Transverse colon (tissue), 4 donors: ENCODE data around the gene TTLL5. TPM values are rescaled to one million over a fixed set of nuclear protein-coding genes. Genes with fewer than 3 reads are reported as not detected.

Experiments
- DNase-seq: peaks from one replicate; pipeline ENCODE4 v3.0.0-alpha.2; 2019
- H3K27ac ChIP-seq, 4 donors: fragments of 200-600 bp; sonication (generic); 2 replicates each; pipeline ENCODE4 v1.5.1; 2016 to 2018; ENCODE audit warnings: inconsistent platforms in 4 of 4
- H3K27me3 ChIP-seq: fragments of 200-600 bp; sonication (generic); 2 replicates; pipeline ENCODE4 v1.5.1; 2017; ENCODE audit warnings: inconsistent platforms
- H3K36me3 ChIP-seq, 4 donors: fragments of 200-600 bp; sonication (generic); 2 replicates each; pipeline ENCODE4 v1.5.1; 2017 to 2019; ENCODE audit warnings: inconsistent platforms in 4 of 4
- H3K4me1 ChIP-seq, 4 donors: fragments of 200-600 bp; sonication (generic); 2 replicates each; pipeline ENCODE4 v1.5.1; 2017 to 2020; ENCODE audit warnings: inconsistent platforms in 4 of 4
- H3K4me3 ChIP-seq, 4 donors: fragments of 200-600 bp; sonication (generic); 1 replicate in 1 of 4; 2 replicates in 3 of 4; pipeline versions ENCODE4 v1.5.1 to v1.6.1; 2017 to 2019; ENCODE audit warnings: inconsistent platforms in 4 of 4
- H3K9me3 ChIP-seq, 2 donors: fragments of 200-600 bp; sonication (generic); 2 replicates each; pipeline ENCODE4 v1.5.1; 2017 to 2019; ENCODE audit warnings: inconsistent platforms in 2 of 2
- EP300 ChIP-seq: sonication (generic); formaldehyde crosslinking; IDR thresholded peaks from one replicate; pipeline ENCODE4 v1.6.1; 2017; ENCODE audit warnings: antibody characterized with exemption, low read depth
- POLR2A ChIP-seq: fragments of 450-650 bp; IDR thresholded peaks from one replicate; pipeline ENCODE4 v1.6.1; 2016; ENCODE audit warnings: antibody characterized with exemption, mild to moderate bottlenecking, moderate library complexity
- POLR2AphosphoS5 ChIP-seq, 3 donors: sonication (generic); formaldehyde crosslinking; IDR thresholded peaks; one replicate each; pipeline ENCODE4 v1.6.1; 2016; ENCODE audit warnings: antibody characterized with exemption in 3 of 3
- WGBS, 2 donors: methylation state at CpG; one replicate each; pipeline ENCODE4 v1.1.5; 2018; ENCODE audit warnings: low coverage in 1 of 2; 5-methylcytosine and 5-hydroxymethylcytosine counted together
- in situ Hi-C, 4 donors: fragments of 200-750 bp; cut with MboI; loops; one replicate each; pipeline versions ENCODE4 v1.15.0 to v1.15.1; 2017; ENCODE audit warnings: low sequenced_read_pairs in 3 of 4, low pct_ligation_motif_present in 1 of 4, low pct_unique_long_range_greater_than_20kb in 1 of 4
- intact Hi-C: fragments of 100-400 bp; cut with DNase I; formaldehyde crosslinking; loops from one replicate; pipeline ENCODE4 v1.15.1; 2023; ENCODE audit warnings: low total_unique reads
- total RNA-seq, 4 donors: library from RNA; depleted of rRNA; stranded (reverse); fragments of >200 nt; gene quantifications; one replicate each; pipeline ENCODE4 v1.1.0, GENCODE V29; 2016
- TF ChIP-seq, protein P1 (sequence below), 5 experiments: fragments of 200-600 bp in 3 of 5; fragments of 450-650 bp in 2 of 5; sonication (generic) in 3 of 5; IDR thresholded peaks; 1 replicate in 2 of 5; 2 replicates in 3 of 5; pipeline ENCODE4 v1.5.1; 2016 to 2017; ENCODE audit warnings: antibody characterized with exemption in 5 of 5, inconsistent platforms in 3 of 5, mild to moderate bottlenecking in 2 of 5, moderate library complexity in 1 of 5

TTLL5 gene
- total RNA-seq, 4 donors from 2014 or later: 16.1 to 264 (median 40.8) TPM

DNA sequence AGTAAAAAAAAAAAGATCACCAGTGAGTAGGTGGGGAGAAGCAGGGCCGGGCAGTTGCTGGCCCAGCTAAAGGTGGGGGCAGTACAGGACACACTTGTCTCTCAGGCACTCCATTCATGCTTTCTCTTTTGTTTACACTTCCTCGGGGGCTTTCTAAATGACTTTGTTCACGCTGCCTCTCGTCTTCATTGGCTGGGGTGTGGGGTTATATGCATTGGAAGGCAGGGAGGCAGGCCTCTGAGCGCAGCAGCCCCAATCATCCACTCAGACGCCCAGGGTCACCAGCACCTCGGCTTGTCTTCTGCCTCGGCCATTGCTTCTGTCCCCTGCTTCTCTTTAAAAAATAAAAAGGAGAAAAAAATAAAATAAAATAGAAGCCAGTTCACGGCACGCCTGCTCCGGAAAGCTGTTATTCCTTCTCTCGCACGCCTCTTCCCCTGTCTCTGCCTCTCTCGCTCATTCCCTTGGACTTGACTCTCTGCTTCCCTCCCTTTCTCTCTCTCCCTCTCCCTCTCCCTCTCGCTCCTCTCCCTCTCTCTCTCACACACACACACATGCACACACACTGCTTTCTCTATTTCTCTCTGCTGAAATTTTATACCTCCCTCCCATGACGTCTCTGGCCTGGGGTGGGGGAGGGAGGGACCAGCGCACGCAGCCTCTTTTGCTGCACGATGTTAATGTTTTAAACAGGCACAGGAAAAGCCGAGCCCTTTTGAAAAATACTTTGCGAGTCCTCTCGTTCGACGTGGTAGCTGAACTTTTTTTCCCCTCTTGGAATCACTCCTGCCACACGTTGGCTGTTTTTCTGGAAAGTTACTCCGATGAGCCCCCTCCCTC, 320.6 kb downstream of the TTLL5 start, which contains the start of gene TGFB3:
TGFB3 (minus strand) TSS at position 570 of the 840 bp plus-strand sequence. CDS start 1,102 bp downstream, outside the sequence.
- TF ChIP-seq POLR2A (peak; percentile 65), EP300 (no peak), POLR2AphosphoS5 (IDR thresholded peaks at IDR 0.05) (peak; percentile 65 to 71 (median 66))
- Histone ChIP-seq H3K36me3 (no peaks in the 10 kb centered on the region), H3K4me1 (peaks cover 14 to 64% (median 36%) of the 10 kb centered on the region in 4 donors), H3K9me3 (no peaks in the 10 kb centered on the region), H3K27ac (peak within 1 kb of the TSS; percentile 92 to 95 (median 92)), H3K4me3 (peak within 1 kb of the TSS; percentile 56 to 93 (median 70)), H3K27me3 (no peaks in the 10 kb centered on the region)
- DNase-seq: peak; percentile 71
- in situ Hi-C loops: loop anchor here (5.0 to 10.0 kb wide), 3 partner anchors 77 to 267 kb away; no protein-coding TSS in a partner anchor
- 1 to 6% methylated on average over 12 to 26 of the region's 26 CpGs for WGBS, 2 donors
- intact Hi-C loops: loop anchor here (2.0 to 5.0 kb wide), 2 partner anchors 74 to 269 kb away; no protein-coding TSS in a partner anchor

DNA sequence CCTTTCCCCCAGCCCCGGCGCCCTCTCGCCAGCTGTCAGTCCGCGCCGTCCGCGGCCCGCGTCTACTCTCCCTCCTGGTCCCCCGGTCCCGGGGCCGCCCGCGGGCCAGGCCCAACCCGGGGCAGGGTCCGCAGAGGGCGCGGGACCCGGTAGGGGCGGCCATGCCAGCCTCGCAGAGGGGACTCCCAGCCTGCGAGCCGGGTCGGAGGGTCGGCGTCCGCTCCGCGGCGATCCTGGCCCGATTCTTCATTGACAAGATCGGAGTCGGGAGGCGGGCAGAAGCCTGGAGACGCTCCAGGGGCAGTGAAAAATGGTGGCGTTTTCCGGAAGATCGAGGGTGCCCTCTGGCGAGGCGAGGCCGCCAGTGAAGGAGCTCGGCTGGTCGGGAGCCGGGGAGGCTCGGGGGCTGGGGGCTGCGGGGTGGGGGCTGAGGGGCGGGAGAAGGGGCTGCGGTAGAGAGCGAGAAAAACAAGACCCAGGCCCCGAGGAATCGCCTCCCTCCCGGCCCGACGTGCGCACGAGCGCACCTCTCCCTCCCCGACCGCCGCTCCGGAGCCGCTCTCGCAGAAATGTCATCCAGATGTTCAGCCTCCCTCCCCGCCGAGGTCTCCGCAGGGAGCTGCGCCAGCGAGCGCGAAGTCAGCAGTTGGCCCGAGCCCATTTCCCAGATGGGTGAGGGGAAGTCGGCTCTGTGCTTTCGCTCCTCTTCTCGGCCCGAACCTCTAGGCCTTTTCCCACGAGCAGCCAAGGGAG, 321.4 kb downstream of the TTLL5 start:
- in situ Hi-C loops: loop anchor here (5.0 to 10.0 kb wide), 3 partner anchors 78 to 268 kb away; no protein-coding TSS in a partner anchor
- H3K27me3 ChIP-seq: no peaks in the 10 kb centered on the region
- 0% methylated on average over 69 of the region's 77 CpGs; no CpG with 5 or more reads in 1 of the 2 donors for WGBS, 2 donors
- H3K27ac ChIP-seq: peak overlapping the region; percentile 92 to 95 (median 92)
- H3K4me1 ChIP-seq: peaks cover 14 to 61% (median 36%) of the 10 kb centered on the region in 4 donors
- DNase-seq: peak; percentile 84
- peak overlapping the region; percentile 56 to 93 (median 70) for H3K4me3 ChIP-seq
- intact Hi-C loops: loop anchor here (2.0 to 5.0 kb wide), 2 partner anchors 75 to 270 kb away; no protein-coding TSS in a partner anchor
- H3K9me3 ChIP-seq: no peaks in the 10 kb centered on the region
- TF ChIP-seq POLR2AphosphoS5 (IDR thresholded peaks at IDR 0.05): no peak
- TF ChIP-seq POLR2A: no peak
- TF ChIP-seq, protein P1, sequence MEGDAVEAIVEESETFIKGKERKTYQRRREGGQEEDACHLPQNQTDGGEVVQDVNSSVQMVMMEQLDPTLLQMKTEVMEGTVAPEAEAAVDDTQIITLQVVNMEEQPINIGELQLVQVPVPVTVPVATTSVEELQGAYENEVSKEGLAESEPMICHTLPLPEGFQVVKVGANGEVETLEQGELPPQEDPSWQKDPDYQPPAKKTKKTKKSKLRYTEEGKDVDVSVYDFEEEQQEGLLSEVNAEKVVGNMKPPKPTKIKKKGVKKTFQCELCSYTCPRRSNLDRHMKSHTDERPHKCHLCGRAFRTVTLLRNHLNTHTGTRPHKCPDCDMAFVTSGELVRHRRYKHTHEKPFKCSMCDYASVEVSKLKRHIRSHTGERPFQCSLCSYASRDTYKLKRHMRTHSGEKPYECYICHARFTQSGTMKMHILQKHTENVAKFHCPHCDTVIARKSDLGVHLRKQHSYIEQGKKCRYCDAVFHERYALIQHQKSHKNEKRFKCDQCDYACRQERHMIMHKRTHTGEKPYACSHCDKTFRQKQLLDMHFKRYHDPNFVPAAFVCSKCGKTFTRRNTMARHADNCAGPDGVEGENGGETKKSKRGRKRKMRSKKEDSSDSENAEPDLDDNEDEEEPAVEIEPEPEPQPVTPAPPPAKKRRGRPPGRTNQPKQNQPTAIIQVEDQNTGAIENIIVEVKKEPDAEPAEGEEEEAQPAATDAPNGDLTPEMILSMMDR (IDR thresholded peaks at IDR 0.05): peak; percentile 61 to 83 (median 67)
- no peak for TF ChIP-seq EP300
- H3K36me3 ChIP-seq: no peaks in the 10 kb centered on the region

DNA sequence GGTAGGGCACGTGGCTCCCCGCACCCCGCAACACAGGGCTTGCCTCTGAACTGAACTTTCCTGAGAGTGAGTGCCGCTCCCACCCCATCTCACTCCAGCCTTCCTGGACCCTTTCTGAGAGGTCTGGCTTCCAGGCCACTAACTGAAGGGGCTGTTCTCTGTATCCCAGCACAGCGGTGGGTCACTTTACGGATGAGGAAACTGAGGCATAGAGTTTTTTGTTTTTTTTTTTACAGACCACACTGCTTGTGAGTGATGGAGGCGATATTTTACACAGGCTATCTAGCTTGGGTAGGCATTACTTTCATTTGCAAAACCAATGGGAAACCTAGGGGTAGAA, 321.9 kb downstream of the TTLL5 start:
- TF ChIP-seq POLR2A (no peak), POLR2AphosphoS5 (IDR thresholded peaks at IDR 0.05) (no peak), EP300 (no peak)
- TF ChIP-seq, protein P1 (IDR thresholded peaks at IDR 0.05): no peak
- H3K36me3 ChIP-seq: no peaks in the 10 kb centered on the region
- H3K9me3 ChIP-seq: no peaks in the 10 kb centered on the region
- peak overlapping the region in 3 of 4 donors; percentile 56 to 93 (median 65) for H3K4me3 ChIP-seq
- peak overlapping the region; percentile 92 to 95 (median 92) for H3K27ac ChIP-seq
- intact Hi-C loops (loop anchor here (2.0 to 5.0 kb wide), 2 partner anchors 76 to 270 kb away; no protein-coding TSS in a partner anchor), in situ Hi-C loops (loop anchor here (5.0 to 10.0 kb wide), 3 partner anchors 78 to 268 kb away; no protein-coding TSS in a partner anchor)
- 49 to 79% methylated on average over 3 to 7 of the region's 7 CpGs for WGBS, 2 donors
- peaks cover 14 to 56% (median 32%) of the 10 kb centered on the region in 4 donors for H3K4me1 ChIP-seq
- no peaks in the 10 kb centered on the region for H3K27me3 ChIP-seq
- no peak for DNase-seq

DNA sequence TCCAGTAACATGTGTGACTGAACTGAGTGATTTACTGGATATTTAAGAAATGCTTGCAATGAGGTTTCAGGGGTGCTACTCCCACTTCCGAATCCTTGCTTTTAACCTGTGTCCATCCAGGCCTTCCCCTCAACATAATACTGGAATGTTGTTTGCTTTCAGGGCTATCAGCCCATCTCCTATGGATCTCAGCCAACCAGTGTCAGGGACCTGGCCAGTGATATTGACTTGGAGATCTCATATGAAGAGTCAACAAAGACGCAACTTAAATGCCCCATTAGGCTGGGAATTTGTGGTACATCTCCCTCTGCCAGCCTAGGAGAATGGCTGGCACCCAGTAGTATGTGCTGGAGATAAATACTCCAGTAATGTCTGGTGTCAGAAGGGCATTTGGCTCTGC, 323.6 kb downstream of the TTLL5 start:
- H3K4me3 ChIP-seq: no peak overlapping the region
- intact Hi-C loops (loop anchor here (5.0 kb wide), 1 partner anchor 77 kb away; no protein-coding TSS in a partner anchor), in situ Hi-C loops (loop anchor here (5.0 to 10.0 kb wide), 3 partner anchors 80 to 270 kb away; no protein-coding TSS in a partner anchor)
- TF ChIP-seq EP300 (no peak), POLR2AphosphoS5 (IDR thresholded peaks at IDR 0.05) (no peak), POLR2A (no peak)
- TF ChIP-seq, protein P1 (IDR thresholded peaks at IDR 0.05): no peak
- DNase-seq: no peak
- no peaks in the 10 kb centered on the region for H3K27me3 ChIP-seq
- H3K27ac ChIP-seq: peak overlapping the region in 3 of 4 donors; percentile 89 to 93 (median 92)
- no peaks in the 10 kb centered on the region for H3K9me3 ChIP-seq
- H3K36me3 ChIP-seq: no peaks in the 10 kb centered on the region
- H3K4me1 ChIP-seq: peaks cover 14 to 39% (median 24%) of the 10 kb centered on the region in 4 donors
- WGBS, 2 donors: 75% methylated on average over 2 of the region's 2 CpGs; no CpG with 5 or more reads in 1 of the 2 donors
